NB4 (cell line): ENCODE data around the gene SF3B5.

Experiments
- CTCF ChIP-seq: IDR thresholded peaks from one replicate; pipeline ENCODE4 v1.5.1; 2012; ENCODE audit warnings: low read depth, low read length
- MAX ChIP-seq: IDR thresholded peaks from 2 replicates; pipeline ENCODE4 v1.6.1; 2011; ENCODE audit warnings: low read depth, low read length
- POLR2A ChIP-seq: IDR thresholded peaks from 2 replicates; pipeline ENCODE4 v1.6.1; 2011; ENCODE audit warnings: mild to moderate bottlenecking; ENCODE audit not compliant: insufficient read length; ENCODE audit errors: extremely low read depth

DNA sequence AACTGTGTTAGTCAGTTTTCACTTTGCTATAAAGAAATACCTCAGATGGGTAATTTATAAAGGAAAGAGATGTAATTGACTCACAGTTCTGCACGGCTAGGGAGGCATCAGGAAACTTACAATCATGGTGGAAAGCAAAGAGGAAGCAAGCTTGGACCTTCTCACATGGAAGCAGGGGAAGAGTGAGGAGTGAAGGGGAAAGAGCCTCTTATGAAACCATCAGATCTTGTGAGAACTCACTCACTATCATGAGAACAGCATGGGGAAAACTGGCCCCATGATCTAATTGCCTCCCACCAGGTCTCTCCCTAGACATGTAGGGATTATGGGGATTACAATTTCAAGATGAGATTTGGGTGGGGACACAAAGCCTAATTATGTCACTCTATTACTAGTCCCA is 46.0 kb downstream of the SF3B5 start:
- no peak for TF ChIP-seq POLR2A
- TF ChIP-seq CTCF: no peak
- TF ChIP-seq MAX: no peak
